WTC11 (cell line): Measurements from ENCODE around the gene PLCB2. TPM values are rescaled to one million over a fixed set of nuclear protein-coding genes. Genes with fewer than 3 reads are reported as not detected.

Source experiments
- ATAC-seq: fragments of 200-7000 bp; cut with Tn5 transposase; 2 replicates; pipeline ENCODE4 v1.10.0; 2021; ENCODE audit warnings: mild to moderate bottlenecking, moderate library complexity
- CTCF ChIA-PET: fragments of 300-600 bp; sonication (Branson Sonifier 250); formaldehyde crosslinking; loops from one replicate; lab custom pipeline; 2021; ENCODE audit warnings: antibody characterized with exemption; lab: Charles Lee
- POLR2A ChIA-PET: fragments of 350-600 bp; sonication (Branson Sonifier 250); formaldehyde crosslinking; loops from one replicate; lab custom pipeline; 2021; ENCODE audit warnings: antibody characterized with exemption; lab: Charles Lee
- DNase-seq: peaks from one replicate; pipeline ENCODE4 v3.0.0; 2021; ENCODE audit warnings: low spot score
- H3K27ac Mint-ChIP-seq: 2 replicates; pipeline ENCODE4 v1.8.0; 2021; ENCODE audit warnings: mixed read lengths
- H3K27me3 Mint-ChIP-seq: 2 replicates; pipeline ENCODE4 v1.8.0; 2021; ENCODE audit warnings: low read depth, mild to moderate bottlenecking, moderate library complexity, mixed read lengths
- H3K36me3 Mint-ChIP-seq: 2 replicates; pipeline ENCODE4 v1.8.0; 2021; ENCODE audit warnings: mixed read lengths
- H3K4me1 Mint-ChIP-seq: 2 replicates; pipeline ENCODE4 v1.8.0; 2022; ENCODE audit warnings: mixed read lengths
- H3K4me3 Mint-ChIP-seq: 2 replicates; pipeline ENCODE4 v1.8.0; 2021; ENCODE audit warnings: mild to moderate bottlenecking, moderate library complexity, mixed read lengths
- H3K9me3 Mint-ChIP-seq: 2 replicates; pipeline ENCODE4 v1.8.0; 2021; ENCODE audit warnings: mixed read lengths
- ESRRA ChIP-seq: sonication (generic); formaldehyde crosslinking; IDR thresholded peaks from 2 replicates; pipeline ENCODE4 v1.8.1; 2022; ENCODE audit warnings: mild to moderate bottlenecking, missing genetic modification reagents, borderline replicate concordance
- FOXK1 ChIP-seq: sonication (generic); formaldehyde crosslinking; IDR thresholded peaks from 2 replicates; pipeline ENCODE4 v1.8.0; 2022; ENCODE audit warnings: mild to moderate bottlenecking, moderate library complexity, missing genetic modification reagents
- FOXP4 ChIP-seq: sonication (generic); formaldehyde crosslinking; IDR thresholded peaks from 2 replicates; pipeline ENCODE4 v1.8.0; 2022; ENCODE audit warnings: mild to moderate bottlenecking, missing genetic modification reagents
- GRHL2 ChIP-seq: fragments of 250-450 bp; sonication (Bioruptor Pico); IDR thresholded peaks from 2 replicates; pipeline ENCODE4 v1.8.0; 2022; ENCODE audit warnings: mild to moderate bottlenecking, moderate library complexity; ENCODE audit not compliant: insufficient replicate concordance, severe bottlenecking
- IRF1 ChIP-seq: sonication (generic); formaldehyde crosslinking; IDR thresholded peaks from 2 replicates; pipeline ENCODE4 v1.8.0; 2023; ENCODE audit warnings: missing genetic modification reagents
- JAZF1 ChIP-seq: fragments of 250-450 bp; sonication (Bioruptor Pico); IDR thresholded peaks from 2 replicates; pipeline ENCODE4 v1.9.0; 2021; ENCODE audit warnings: moderate library complexity, mild to moderate bottlenecking, inconsistent platforms
- MAX ChIP-seq: sonication (generic); formaldehyde crosslinking; IDR thresholded peaks from 2 replicates; pipeline ENCODE4 v1.8.0; 2022; ENCODE audit warnings: mild to moderate bottlenecking, missing genetic modification reagents
- MXD4 ChIP-seq: fragments of 250-450 bp; sonication (Bioruptor Pico); IDR thresholded peaks from 2 replicates; pipeline ENCODE4 v1.8.0; 2021; ENCODE audit warnings: mild to moderate bottlenecking, moderate library complexity, borderline replicate concordance
- NFE2L1 ChIP-seq: sonication (generic); formaldehyde crosslinking; IDR thresholded peaks from 2 replicates; pipeline ENCODE4 v1.8.1; 2023; ENCODE audit warnings: missing genetic modification reagents
- OVOL2 ChIP-seq: fragments of 250-450 bp; sonication (Bioruptor Pico); IDR thresholded peaks from 2 replicates; pipeline ENCODE4 v1.9.0; 2021; ENCODE audit warnings: mild to moderate bottlenecking, borderline replicate concordance
- ZNF219 ChIP-seq: sonication (generic); formaldehyde crosslinking; IDR thresholded peaks from 2 replicates; pipeline ENCODE4 v1.8.0; 2023; ENCODE audit warnings: missing genetic modification reagents, mild to moderate bottlenecking, borderline replicate concordance
- ZNF232 ChIP-seq: sonication (generic); formaldehyde crosslinking; IDR thresholded peaks from 2 replicates; pipeline ENCODE4 v1.8.0; 2022; ENCODE audit warnings: mild to moderate bottlenecking, missing genetic modification reagents
- ZNF423 ChIP-seq: fragments of 250-450 bp; sonication (Bioruptor Pico); IDR thresholded peaks from 2 replicates; pipeline ENCODE4 v2.1.2; 2022; ENCODE audit warnings: mild to moderate bottlenecking, moderate library complexity
- ZNF532 ChIP-seq: fragments of 250-450 bp; sonication (Bioruptor Pico); IDR thresholded peaks from 2 replicates; pipeline ENCODE4 v1.9.0; 2021; ENCODE audit warnings: mild to moderate bottlenecking, borderline replicate concordance
- ZNF671 ChIP-seq: fragments of 250-450 bp; sonication (Bioruptor Pico); IDR thresholded peaks from 2 replicates; pipeline ENCODE4 v1.8.0; 2021; ENCODE audit warnings: mild to moderate bottlenecking
- ZSCAN18 ChIP-seq: fragments of 250-450 bp; sonication (Bioruptor Pico); IDR thresholded peaks from 2 replicates; pipeline ENCODE4 v2.1.2; 2022; ENCODE audit warnings: mild to moderate bottlenecking, moderate library complexity
- total RNA-seq: library from RNA; stranded (reverse); gene quantifications from 3 replicates; pipeline ENCODE4 v1.2.3, GENCODE V29; 2021

Gene PLCB2
- total RNA-seq, 1 experiment from 2014 or later, result 15.2 TPM

- TF ChIP-seq ZNF532 (CRISPR knock-in tag) (no peak), GRHL2 (no peak), ZNF219 (CRISPR knock-in tag) (no peak), ESRRA (no peak)
Measured at GRCh38 chr15:40289140-40289775, 18.5 kb downstream of the PLCB2 start (continued).

- ATAC-seq, result no peak
- Mint-ChIP-seq H3K36me3 (no peaks in the 10 kb centered on the region), H3K4me1 (peaks cover 30% of the 10 kb centered on the region), H3K9me3 (no peaks in the 10 kb centered on the region), H3K27ac (no peak overlapping the region), H3K27me3 (peaks cover 62% of the 10 kb centered on the region), H3K4me3 (no peak overlapping the region)
- no peak for DNase-seq
- TF ChIP-seq NFE2L1 (CRISPR knock-in tag), result no peak
- no peak for TF ChIP-seq ZNF671 (CRISPR knock-in tag)
- no peak for TF ChIP-seq ZSCAN18 (CRISPR knock-in tag)
- no peak for TF ChIP-seq OVOL2 (CRISPR knock-in tag)
- no peak for TF ChIP-seq ZNF232 (CRISPR knock-in tag)
- TF ChIP-seq ESRRA, result no peak
- no peak for TF ChIP-seq MAX (CRISPR knock-in tag)
- TF ChIP-seq JAZF1 (CRISPR knock-in tag), result no peak
- ChIA-PET POLR2A (no interaction called here), CTCF (interaction anchor here (0.6 to 13.0 kb wide), 6 partner anchors 9 to 302 kb away, joined by 3 to 341 read pairs (median 76); partner anchors contain the start of genes CCDC9B and PLCB2)
Measured at GRCh38 chr15:40287968-40288367, 19.8 kb downstream of the PLCB2 start.

GRCh38 chr15:40287505-40287904 lies 20.2 kb downstream of the PLCB2 start:
- ChIA-PET CTCF (interaction anchor here (1.0 to 13.0 kb wide), 6 partner anchors 8 to 57 kb away, joined by 3 to 341 read pairs (median 76); partner anchors contain the start of genes CCDC9B and PLCB2), POLR2A (interaction anchor here (0.6 kb wide), 1 partner anchor 11 kb away, joined by 3 read pairs; no protein-coding TSS in a partner anchor)

GRCh38 chr15:40286794-40287193 lies 20.9 kb downstream of the PLCB2 start:
- peaks cover 30% of the 10 kb centered on the region for H3K4me1 Mint-ChIP-seq
- DNase-seq (no peak), ATAC-seq (no peak)
- no peaks in the 10 kb centered on the region for H3K36me3 Mint-ChIP-seq
- no peak overlapping the region for H3K4me3 Mint-ChIP-seq
- H3K9me3 Mint-ChIP-seq, result no peaks in the 10 kb centered on the region
- POLR2A ChIA-PET, result interaction anchor here (0.6 kb wide), 1 partner anchor 10 kb away, joined by 3 read pairs; no protein-coding TSS in a partner anchor
- CTCF ChIA-PET, result interaction anchor here (1.0 to 13.0 kb wide), 6 partner anchors 12 to 51 kb away, joined by 3 to 341 read pairs (median 47); partner anchors contain the start of genes CCDC9B and PLCB2
- H3K27me3 Mint-ChIP-seq, result peaks cover 61% of the 10 kb centered on the region
- TF ChIP-seq FOXK1 (CRISPR knock-in tag), result no peak
- no peak for TF ChIP-seq MXD4
- TF ChIP-seq FOXP4 (CRISPR knock-in tag), result no peak
- no peak for TF ChIP-seq ZNF423 (CRISPR knock-in tag)
- no peak for TF ChIP-seq IRF1 (CRISPR knock-in tag)
- no peak overlapping the region for H3K27ac Mint-ChIP-seq

More at GRCh38 chr15:40287505-40287904, 20.2 kb downstream of the PLCB2 start:
- H3K36me3 Mint-ChIP-seq, result no peaks in the 10 kb centered on the region
- ATAC-seq, result no peak
- no peak overlapping the region for H3K27ac Mint-ChIP-seq
- H3K4me3 Mint-ChIP-seq, result no peak overlapping the region
- H3K27me3 Mint-ChIP-seq, result peaks cover 62% of the 10 kb centered on the region
- TF ChIP-seq ZNF423 (CRISPR knock-in tag), result no peak
- TF ChIP-seq, all 79 proteins: peak for 0
- no peak for DNase-seq
- Mint-ChIP-seq H3K9me3 (no peaks in the 10 kb centered on the region), H3K4me1 (peaks cover 30% of the 10 kb centered on the region)
